ENCODE data around the gene LSS.

GRCh38 chr21:46274797-46275390 lies 46.3 kb upstream of the LSS start:
- TF ChIP-seq POLR2A (IDR thresholded peaks at IDR 0.05; ENCODE audit: low read depth, low read length) = no peak
- no peak for TF ChIP-seq SPI1 (IDR thresholded peaks at IDR 0.05; ENCODE audit: low read depth, low read length)
- TF ChIP-seq TAF1 (IDR thresholded peaks at IDR 0.05; ENCODE audit: low read depth, low read length) = no peak
- no peak for TF ChIP-seq PAX5 (IDR thresholded peaks at IDR 0.05; ENCODE audit: insufficient read depth, low read length, severe bottlenecking)

All from GM12891 (cell line).